GM12801 (cell line): Measurements from ENCODE around the gene TENM4.

Experiments used
- TF ChIP-seq, protein P1 (sequence below): IDR thresholded peaks from one replicate; pipeline ENCODE4 v1.5.1; 2011; ENCODE audit warnings: control low read depth; ENCODE audit not compliant: insufficient read length; ENCODE audit errors: extremely low read depth

The TENM4 gene

DNA sequence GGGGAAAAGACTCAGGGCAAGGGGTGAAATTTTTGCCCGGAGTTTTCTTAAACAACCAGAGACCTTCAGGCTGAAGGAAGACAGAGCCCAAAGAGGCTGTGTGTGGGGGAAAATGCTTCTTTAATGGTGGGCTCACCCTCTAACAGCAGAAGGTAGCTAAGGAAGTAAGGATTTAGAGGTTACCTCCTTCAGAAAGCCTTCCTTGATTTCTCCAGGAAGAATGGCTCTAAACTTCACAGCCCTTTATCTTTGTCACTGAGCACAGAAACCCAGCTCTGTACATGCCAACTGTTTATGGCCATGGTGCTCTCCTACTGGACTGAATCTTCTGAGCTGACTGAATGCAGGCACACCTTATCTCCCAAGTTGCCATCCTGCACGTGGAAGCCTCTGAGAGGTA is 196.0 kb downstream of the TENM4 start:
- TF ChIP-seq, protein P1, sequence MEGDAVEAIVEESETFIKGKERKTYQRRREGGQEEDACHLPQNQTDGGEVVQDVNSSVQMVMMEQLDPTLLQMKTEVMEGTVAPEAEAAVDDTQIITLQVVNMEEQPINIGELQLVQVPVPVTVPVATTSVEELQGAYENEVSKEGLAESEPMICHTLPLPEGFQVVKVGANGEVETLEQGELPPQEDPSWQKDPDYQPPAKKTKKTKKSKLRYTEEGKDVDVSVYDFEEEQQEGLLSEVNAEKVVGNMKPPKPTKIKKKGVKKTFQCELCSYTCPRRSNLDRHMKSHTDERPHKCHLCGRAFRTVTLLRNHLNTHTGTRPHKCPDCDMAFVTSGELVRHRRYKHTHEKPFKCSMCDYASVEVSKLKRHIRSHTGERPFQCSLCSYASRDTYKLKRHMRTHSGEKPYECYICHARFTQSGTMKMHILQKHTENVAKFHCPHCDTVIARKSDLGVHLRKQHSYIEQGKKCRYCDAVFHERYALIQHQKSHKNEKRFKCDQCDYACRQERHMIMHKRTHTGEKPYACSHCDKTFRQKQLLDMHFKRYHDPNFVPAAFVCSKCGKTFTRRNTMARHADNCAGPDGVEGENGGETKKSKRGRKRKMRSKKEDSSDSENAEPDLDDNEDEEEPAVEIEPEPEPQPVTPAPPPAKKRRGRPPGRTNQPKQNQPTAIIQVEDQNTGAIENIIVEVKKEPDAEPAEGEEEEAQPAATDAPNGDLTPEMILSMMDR = no peak

DNA sequence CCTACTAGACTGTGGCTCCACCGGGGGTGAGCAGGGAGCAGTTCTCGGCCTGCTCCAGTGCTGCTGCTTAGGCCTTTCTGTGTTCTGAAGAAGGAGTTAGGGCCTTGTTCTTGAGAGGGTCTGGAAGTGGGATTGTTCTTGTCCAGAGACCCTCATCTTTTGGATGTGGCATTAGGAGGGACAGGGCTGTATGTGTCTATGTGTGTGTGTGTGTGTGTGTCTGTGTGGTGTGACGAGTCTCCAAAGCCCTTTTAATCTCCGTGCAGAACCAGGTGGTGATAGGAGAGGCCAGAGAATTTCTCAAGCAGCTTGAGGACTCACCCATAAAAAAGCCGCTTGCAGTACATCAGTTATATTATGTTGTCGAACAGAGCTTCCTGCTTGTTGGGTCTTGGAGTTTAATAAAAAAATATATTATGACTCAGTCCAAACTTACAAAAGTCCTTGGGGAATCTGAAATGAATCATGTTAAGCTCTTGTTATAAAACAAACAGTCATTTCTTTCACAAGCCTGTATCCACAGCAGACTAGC is 196.5 kb downstream of the TENM4 start:
- TF ChIP-seq, protein P1 = no peak

DNA sequence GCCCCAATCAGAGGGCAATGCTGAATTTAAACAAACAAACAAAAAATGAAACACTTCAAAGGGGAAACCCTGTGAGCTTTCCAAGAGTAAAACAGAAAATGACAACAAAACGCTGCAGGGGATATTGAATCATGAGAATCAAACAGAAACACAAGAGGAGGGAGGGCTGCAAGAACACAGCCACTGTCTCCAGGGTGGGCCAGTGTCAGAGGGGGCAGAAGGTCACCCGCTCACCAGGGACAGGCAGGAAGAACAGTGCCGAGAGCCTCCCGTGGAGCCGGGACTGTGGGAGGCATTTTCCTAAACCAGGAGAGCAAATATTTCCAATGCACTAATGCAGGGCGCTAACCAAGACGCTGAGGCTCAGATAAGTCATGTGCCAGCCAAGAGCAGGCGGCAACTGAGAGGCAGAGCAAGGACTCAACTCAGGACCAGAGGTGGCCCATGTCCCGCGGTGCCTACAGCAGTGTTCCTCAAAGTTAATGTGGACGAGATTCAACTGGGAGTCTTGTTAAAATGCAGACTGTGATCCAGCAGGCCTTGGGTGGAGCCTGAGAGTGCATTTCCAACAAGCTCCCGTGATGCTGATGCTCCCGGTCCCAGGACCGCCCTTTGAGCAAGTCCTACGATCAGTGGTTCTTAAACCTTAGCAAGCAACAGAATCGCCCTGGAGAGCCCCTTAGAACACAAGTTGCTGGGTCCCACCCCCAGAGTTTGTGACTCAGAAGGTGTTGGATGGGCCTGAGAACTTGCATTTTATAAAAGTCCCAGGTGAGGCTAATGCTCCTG is 197.2 kb downstream of the TENM4 start:
- TF ChIP-seq, protein P1 = no peak

DNA sequence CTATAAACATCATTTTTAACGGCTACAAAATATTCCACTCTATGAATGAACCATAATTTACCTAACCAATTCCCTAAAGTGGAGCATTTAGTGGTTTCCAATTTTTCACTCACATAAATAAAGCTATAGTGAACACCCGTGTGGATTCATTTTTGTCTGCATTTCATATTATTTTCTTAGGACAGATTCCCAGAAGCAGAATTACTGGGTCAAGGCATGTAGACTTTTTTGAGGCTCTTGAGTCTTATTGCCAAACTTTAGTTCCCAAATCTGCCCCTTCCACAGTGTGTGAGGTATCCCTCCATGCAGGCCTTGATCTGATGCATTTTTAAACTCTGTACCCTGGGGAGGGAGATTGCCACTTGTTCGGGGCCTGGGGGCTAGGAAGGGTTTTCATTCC is 198.2 kb downstream of the TENM4 start:
- TF ChIP-seq, protein P1 = no peak

DNA sequence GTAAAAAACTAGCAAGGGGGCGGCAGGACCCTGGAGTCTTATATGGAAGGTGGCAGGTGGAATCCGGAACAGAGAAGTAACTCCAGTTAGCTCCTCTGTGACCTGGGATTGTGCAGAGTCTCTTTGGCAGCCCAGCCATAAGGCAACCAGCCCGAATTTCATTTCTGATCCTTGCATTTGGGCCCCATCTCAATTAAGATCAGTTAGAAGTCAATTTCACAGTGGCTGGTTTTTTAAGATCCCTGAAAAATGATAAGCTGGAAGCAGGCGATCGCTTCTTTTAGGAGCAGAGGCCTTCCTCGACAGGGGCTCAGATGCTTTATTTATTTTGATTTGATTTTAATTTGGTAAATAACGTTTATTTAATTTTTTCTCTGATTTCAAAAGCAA is 199.0 kb downstream of the TENM4 start:
- TF ChIP-seq, protein P1 = no peak

DNA sequence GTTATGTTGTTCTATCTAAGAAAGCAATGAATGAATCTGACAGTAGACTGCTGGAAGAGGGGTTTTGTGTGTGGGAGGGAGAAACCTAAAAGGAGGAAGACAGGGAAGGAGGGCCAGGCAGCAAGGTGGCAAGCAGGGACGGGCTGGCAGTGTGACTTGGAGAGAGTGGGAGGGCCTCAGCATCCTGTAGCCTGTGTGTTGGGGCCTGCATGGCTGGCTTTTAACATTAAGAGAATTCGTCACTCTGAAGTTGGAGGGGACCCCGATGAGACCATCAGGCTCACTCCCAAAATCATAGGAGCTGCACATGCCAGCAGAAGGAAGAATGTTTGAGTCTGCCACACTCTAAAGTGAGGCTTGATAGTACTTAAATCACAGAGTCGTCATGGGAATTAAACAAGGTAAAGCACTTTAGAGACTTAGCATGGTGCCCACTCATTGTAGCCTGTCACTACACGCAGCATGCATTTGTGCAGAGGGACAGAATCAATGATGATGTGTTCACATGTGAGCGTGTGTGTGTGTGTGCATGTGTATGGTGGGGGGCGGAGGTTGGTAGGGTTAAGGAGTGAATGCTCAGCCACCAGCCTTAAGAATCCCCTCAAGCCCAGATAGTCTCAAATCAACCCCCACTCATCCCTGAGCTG is 199.5 kb downstream of the TENM4 start:
- TF ChIP-seq, protein P1 = no peak

DNA sequence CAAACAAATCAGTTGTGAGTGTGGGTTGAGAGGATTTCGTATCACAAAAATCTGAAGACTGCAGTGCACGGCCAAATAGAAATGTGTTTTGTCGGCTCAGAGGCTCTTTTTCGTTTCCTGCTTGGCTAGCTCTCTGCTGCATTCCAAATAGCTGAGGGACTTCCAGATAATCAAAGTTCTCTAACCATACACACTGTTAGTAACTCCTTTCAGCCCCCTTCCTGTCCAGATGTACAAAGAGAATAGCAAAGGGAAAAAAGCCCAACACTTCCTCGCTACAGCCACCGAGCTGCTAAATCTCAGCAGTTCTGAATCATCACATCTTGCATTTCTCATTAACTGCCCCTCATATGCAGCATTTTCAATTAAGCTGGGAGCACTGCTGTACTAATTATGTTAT is 203.1 kb downstream of the TENM4 start:
- TF ChIP-seq, protein P1 = no peak
